Hematopoietic multipotent progenitor cell treated with erythropoietin and hydrocortisone succinate and interleukin-3 and kit ligand, for 4 days (in vitro differentiated cells): Measurements from ENCODE around the gene SEMA5A.

Source experiments
- DNase-seq: peaks from one replicate; pipeline ENCODE4 v3.0.0-alpha.2; 2015

Gene SEMA5A

GRCh38 chr5:9314558-9314957 is 231.3 kb downstream of the SEMA5A start:
- DNase-seq, result no peak

- DNase-seq, result no peak
Measured at GRCh38 chr5:9313751-9314150, 232.1 kb downstream of the SEMA5A start.

- DNase-seq, result no peak
Measured at GRCh38 chr5:9307150-9307549, 238.7 kb downstream of the SEMA5A start.

- DNase-seq, result no peak
Measured at GRCh38 chr5:9302218-9302617, 243.7 kb downstream of the SEMA5A start.

GRCh38 chr5:9301200-9301599 is 244.7 kb downstream of the SEMA5A start:
- no peak for DNase-seq

GRCh38 chr5:9297134-9297533 is 248.7 kb downstream of the SEMA5A start:
- DNase-seq, result no peak

GRCh38 chr5:9295466-9295801 is 250.4 kb downstream of the SEMA5A start:
- DNase-seq, result no peak

- DNase-seq, result no peak
Measured at GRCh38 chr5:9294793-9295465, 250.9 kb downstream of the SEMA5A start.

GRCh38 chr5:9288234-9288633 is 257.6 kb downstream of the SEMA5A start:
- no peak for DNase-seq

GRCh38 chr5:9284781-9285307 is 261.0 kb downstream of the SEMA5A start:
- peak; percentile 22 for DNase-seq

GRCh38 chr5:9284272-9284671 is 261.6 kb downstream of the SEMA5A start:
- DNase-seq, result no peak

- no peak for DNase-seq
Measured at GRCh38 chr5:9283473-9283872, 262.4 kb downstream of the SEMA5A start.

GRCh38 chr5:9283021-9283420 is 262.9 kb downstream of the SEMA5A start:
- DNase-seq, result no peak

- no peak for DNase-seq
Measured at GRCh38 chr5:9282211-9282610, 263.7 kb downstream of the SEMA5A start.

GRCh38 chr5:9279774-9280173 is 266.1 kb downstream of the SEMA5A start:
- DNase-seq, result no peak

- DNase-seq, result no peak
Measured at GRCh38 chr5:9278921-9279603, 266.8 kb downstream of the SEMA5A start.

GRCh38 chr5:9269014-9269413 is 276.9 kb downstream of the SEMA5A start:
- DNase-seq, result no peak

- DNase-seq, result no peak
Measured at GRCh38 chr5:9268226-9268625, 277.6 kb downstream of the SEMA5A start.

GRCh38 chr5:9265441-9266287 is 280.2 kb downstream of the SEMA5A start:
- DNase-seq, result no peak

- DNase-seq, result no peak
Measured at GRCh38 chr5:9264301-9264700, 281.6 kb downstream of the SEMA5A start.

GRCh38 chr5:9263656-9264055 is 282.2 kb downstream of the SEMA5A start:
- no peak for DNase-seq

- no peak for DNase-seq
Measured at GRCh38 chr5:9251379-9251980, 294.4 kb downstream of the SEMA5A start.

- no peak for DNase-seq
Measured at GRCh38 chr5:9249231-9249630, 296.6 kb downstream of the SEMA5A start.
